GM23338 (cell line): ENCODE results near the gene ZFYVE16. TPM values are rescaled to one million over a fixed set of nuclear protein-coding genes. Genes with fewer than 3 reads are reported as not detected.

ENCODE experiments used
- ATAC-seq: fragments of 200-7000 bp; cut with Tn5 transposase; 3 replicates; pipeline ENCODE4 v1.9.1; 2020
- DNase-seq: peaks from one replicate; pipeline ENCODE4 v3.0.0-alpha.2; 2015; ENCODE audit warnings: low spot score
- H2AFZ ChIP-seq: fragments of 200-600 bp; sonication (generic); 2 replicates; pipeline ENCODE4 v1.8.0; 2016; ENCODE audit warnings: antibody characterized with exemption, mild to moderate bottlenecking, moderate library complexity
- H3F3A ChIP-seq: fragments of 200-600 bp; sonication (generic); replicated peaks from 2 replicates; pipeline ENCODE4 v1.8.0; 2017; ENCODE audit warnings: antibody characterized with exemption, mixed run types, low read depth
- H3K27ac ChIP-seq: fragments of 200-600 bp; sonication (generic); 2 replicates; pipeline ENCODE4 v1.6.1; 2016; ENCODE audit warnings: low read depth
- H3K27me3 ChIP-seq: fragments of 200-600 bp; sonication (generic); 2 replicates; pipeline ENCODE4 v1.8.0; 2016; ENCODE audit warnings: mild to moderate bottlenecking, mixed run types, moderate library complexity; ENCODE audit not compliant: insufficient read depth
- H3K36me3 ChIP-seq: fragments of 200-600 bp; sonication (generic); 2 replicates; pipeline ENCODE4 v1.8.0; 2016; ENCODE audit warnings: mild to moderate bottlenecking; ENCODE audit not compliant: insufficient read depth
- H3K4me1 ChIP-seq: fragments of 200-600 bp; sonication (generic); 2 replicates; pipeline ENCODE4 v1.8.0; 2016; ENCODE audit warnings: mild to moderate bottlenecking, moderate library complexity; ENCODE audit not compliant: insufficient read depth
- H3K4me2 ChIP-seq: fragments of 200-600 bp; sonication (generic); 2 replicates; pipeline ENCODE4 v1.7.1; 2017; ENCODE audit warnings: mixed run types
- H3K4me3 ChIP-seq: fragments of 200-600 bp; sonication (generic); 2 replicates; pipeline ENCODE4 v1.6.1; 2016; ENCODE audit warnings: mixed run types
- H3K79me2 ChIP-seq: fragments of 200-600 bp; sonication (generic); replicated peaks from 2 replicates; pipeline ENCODE4 v1.8.0; 2017; ENCODE audit warnings: mild to moderate bottlenecking; ENCODE audit not compliant: insufficient read depth
- H3K9me2 ChIP-seq: fragments of 200-600 bp; sonication (generic); 2 replicates; pipeline ENCODE4 v1.8.0; 2017; ENCODE audit not compliant: insufficient read depth
- H4K20me1 ChIP-seq: fragments of 200-600 bp; sonication (generic); replicated peaks from 2 replicates; pipeline ENCODE4 v1.8.0; 2017; ENCODE audit warnings: mild to moderate bottlenecking; ENCODE audit not compliant: insufficient read depth
- H3K27ac Mint-ChIP-seq: 2 replicates; pipeline ENCODE4 v1.8.0; 2020; ENCODE audit warnings: inconsistent platforms, mild to moderate bottlenecking, moderate library complexity, mixed read lengths
- H3K27me3 Mint-ChIP-seq: 3 replicates; pipeline ENCODE4 v1.8.0; 2022; ENCODE audit warnings: low read depth, mild to moderate bottlenecking, moderate library complexity, mixed read lengths, inconsistent platforms; ENCODE audit not compliant: insufficient read depth, poor library complexity
- H3K36me3 Mint-ChIP-seq: 3 replicates; pipeline ENCODE4 v1.8.0; 2021; ENCODE audit warnings: low read depth, mild to moderate bottlenecking, inconsistent platforms, moderate library complexity, mixed read lengths
- H3K4me1 Mint-ChIP-seq: 3 replicates; pipeline ENCODE4 v1.8.0; 2020; ENCODE audit warnings: mild to moderate bottlenecking, inconsistent platforms, mixed read lengths
- H3K4me3 Mint-ChIP-seq: 3 replicates; pipeline ENCODE4 v1.8.0; 2021; ENCODE audit warnings: moderate library complexity, mild to moderate bottlenecking, inconsistent platforms, mixed read lengths
- H3K9me3 Mint-ChIP-seq: 3 replicates; pipeline ENCODE4 v1.8.0; 2020; ENCODE audit warnings: moderate library complexity, mild to moderate bottlenecking, inconsistent platforms, mixed read lengths
- EZH2phosphoT487 ChIP-seq: fragments of 200-600 bp; sonication (generic); IDR thresholded peaks from one replicate; pipeline ENCODE4 v1.8.1; 2018; ENCODE audit warnings: antibody characterized with exemption; ENCODE audit not compliant: unreplicated experiment
- NANOG ChIP-seq: IDR thresholded peaks from 2 replicates; pipeline ENCODE4 v1.6.1; 2016; ENCODE audit warnings: antibody characterized with exemption, borderline replicate concordance
- POLR2AphosphoS5 ChIP-seq: IDR thresholded peaks from 2 replicates; pipeline ENCODE4 v1.6.1; 2016; ENCODE audit warnings: antibody characterized with exemption, low read depth
- long read RNA-seq: library from polyadenylated mRNA; unstranded; transcript quantifications from one replicate; pipeline ENCODE4 v2.0.0, GENCODE V29; 2020; ENCODE audit not compliant: unreplicated experiment
- polyA plus RNA-seq: library from polyadenylated mRNA; unstranded; fragments of >200 nt; fragmentation: Nextera tagmentation; extraction: Ambion mirVana; gene quantifications from 2 replicates; pipeline ENCODE4 v1.2.1, GENCODE V29; 2016
- total RNA-seq: library from RNA; depleted of rRNA; stranded (reverse); fragments of >200 nt; shearing (Covaris generic); gene quantifications from 2 replicates; pipeline ENCODE4 v1.2.3, GENCODE V29; 2014; rRNA removed
- TF ChIP-seq, protein P1 (sequence below): IDR thresholded peaks from 2 replicates; pipeline ENCODE4 v1.6.1; 2016; ENCODE audit warnings: antibody characterized with exemption
- TF ChIP-seq, protein P2 (sequence below): fragments of 250-450 bp; sonication (Bioruptor Pico); IDR thresholded peaks from 2 replicates; pipeline ENCODE4 v1.5.0; 2020; ENCODE audit warnings: mild to moderate bottlenecking, moderate library complexity
- TF ChIP-seq, protein P3 (sequence below), 2 experiments: fragments of 200-600 bp in 1 of 2; sonication (generic) in 1 of 2; conservative IDR thresholded peaks; 2 replicates each; pipeline versions ENCODE4 v1.5.1 to v1.6.1; 2016 to 2017; ENCODE audit warnings: antibody characterized with exemption in 2 of 2, low read depth in 2 of 2, mild to moderate bottlenecking in 2 of 2, moderate library complexity in 1 of 2
- TF ChIP-seq, protein P4 (sequence below): IDR thresholded peaks from one replicate; pipeline ENCODE4 v1.6.1; 2018; ENCODE audit warnings: antibody characterized with exemption; ENCODE audit not compliant: unreplicated experiment

ZFYVE16 gene
- 24.2 and 24.7 TPM in 2 replicates for total RNA-seq
- 23.0 and 26.6 TPM in 2 replicates for polyA plus RNA-seq
- long read RNA-seq, partial matches to known transcripts = 9 of 10 reads
- long read RNA-seq, other reads (novel, unspliced or antisense) = 1 of 10 reads

DNA sequence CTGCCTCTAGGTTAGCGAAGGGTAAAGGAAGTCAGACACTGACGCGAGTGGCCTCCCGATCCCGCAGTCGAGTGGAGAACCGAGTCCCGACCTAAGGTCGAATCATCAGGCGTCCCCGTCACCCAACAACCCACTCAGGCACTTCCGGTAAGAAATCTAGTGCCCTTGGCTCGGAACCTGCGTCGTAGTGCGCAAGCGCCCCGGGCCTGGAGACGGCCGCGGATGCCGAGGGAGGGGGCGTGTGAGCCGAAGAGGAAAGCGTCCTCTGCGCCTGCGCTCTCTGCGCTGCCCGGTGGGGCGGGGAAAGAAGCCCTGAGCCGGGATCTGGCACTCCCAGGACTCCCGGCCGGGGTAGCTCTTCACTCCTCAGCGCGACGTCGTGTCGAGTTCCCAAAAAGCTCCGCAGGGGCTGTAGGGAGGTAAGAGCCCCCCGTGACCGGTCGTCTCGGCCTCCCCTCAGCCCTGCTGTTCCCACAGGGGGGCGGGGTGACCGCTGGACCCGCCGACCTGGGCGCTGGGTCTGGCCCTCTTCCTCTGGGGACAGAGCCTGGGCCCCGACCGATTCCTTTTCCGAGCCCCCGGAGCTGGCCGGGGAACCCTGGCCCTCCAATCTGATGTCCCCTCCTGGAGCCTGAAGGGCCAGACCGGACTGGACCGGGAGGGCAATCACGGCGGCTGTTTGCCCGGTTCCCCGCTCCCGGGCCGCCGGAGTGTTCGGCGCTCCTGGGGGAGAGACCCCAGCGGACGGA is at the start of gene ZFYVE16:
TSS of gene ZFYVE16 (plus strand) at position 330 of the 749 bp plus-strand sequence. CDS start 26,084 bp downstream, outside the sequence.
- H3K4me1 ChIP-seq = peaks cover 9% of the 10 kb centered on the region
- no peaks in the 10 kb centered on the region for H3F3A ChIP-seq
- peak within 1 kb of the TSS; percentile 82 for H3K27ac ChIP-seq
- DNase-seq = peak; percentile 98
- Mint-ChIP-seq H3K4me1 (peaks cover 11% of the 10 kb centered on the region), H3K27ac (peak within 1 kb of the TSS; percentile 95), H3K9me3 (0 out of 3 replicates have a peak, but pooled peaks cover 3% of the 10 kb centered on the region), H3K36me3 (peaks cover 12% of the 10 kb centered on the region; the same call in 2 of the 3 replicates), H3K4me3 (peak within 1 kb of the TSS; percentile 87), H3K27me3 (no peaks in the 10 kb centered on the region)
- H4K20me1 ChIP-seq = peaks cover 4% of the 10 kb centered on the region; the same call in 1 of the 2 replicates
- peak; percentile 92 for TF ChIP-seq POLR2AphosphoS5
- TF ChIP-seq, protein P1, sequence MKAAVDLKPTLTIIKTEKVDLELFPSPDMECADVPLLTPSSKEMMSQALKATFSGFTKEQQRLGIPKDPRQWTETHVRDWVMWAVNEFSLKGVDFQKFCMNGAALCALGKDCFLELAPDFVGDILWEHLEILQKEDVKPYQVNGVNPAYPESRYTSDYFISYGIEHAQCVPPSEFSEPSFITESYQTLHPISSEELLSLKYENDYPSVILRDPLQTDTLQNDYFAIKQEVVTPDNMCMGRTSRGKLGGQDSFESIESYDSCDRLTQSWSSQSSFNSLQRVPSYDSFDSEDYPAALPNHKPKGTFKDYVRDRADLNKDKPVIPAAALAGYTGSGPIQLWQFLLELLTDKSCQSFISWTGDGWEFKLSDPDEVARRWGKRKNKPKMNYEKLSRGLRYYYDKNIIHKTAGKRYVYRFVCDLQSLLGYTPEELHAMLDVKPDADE = peak; percentile 52; the same call in 1 of the 2 replicates
- TF ChIP-seq, protein P2, sequence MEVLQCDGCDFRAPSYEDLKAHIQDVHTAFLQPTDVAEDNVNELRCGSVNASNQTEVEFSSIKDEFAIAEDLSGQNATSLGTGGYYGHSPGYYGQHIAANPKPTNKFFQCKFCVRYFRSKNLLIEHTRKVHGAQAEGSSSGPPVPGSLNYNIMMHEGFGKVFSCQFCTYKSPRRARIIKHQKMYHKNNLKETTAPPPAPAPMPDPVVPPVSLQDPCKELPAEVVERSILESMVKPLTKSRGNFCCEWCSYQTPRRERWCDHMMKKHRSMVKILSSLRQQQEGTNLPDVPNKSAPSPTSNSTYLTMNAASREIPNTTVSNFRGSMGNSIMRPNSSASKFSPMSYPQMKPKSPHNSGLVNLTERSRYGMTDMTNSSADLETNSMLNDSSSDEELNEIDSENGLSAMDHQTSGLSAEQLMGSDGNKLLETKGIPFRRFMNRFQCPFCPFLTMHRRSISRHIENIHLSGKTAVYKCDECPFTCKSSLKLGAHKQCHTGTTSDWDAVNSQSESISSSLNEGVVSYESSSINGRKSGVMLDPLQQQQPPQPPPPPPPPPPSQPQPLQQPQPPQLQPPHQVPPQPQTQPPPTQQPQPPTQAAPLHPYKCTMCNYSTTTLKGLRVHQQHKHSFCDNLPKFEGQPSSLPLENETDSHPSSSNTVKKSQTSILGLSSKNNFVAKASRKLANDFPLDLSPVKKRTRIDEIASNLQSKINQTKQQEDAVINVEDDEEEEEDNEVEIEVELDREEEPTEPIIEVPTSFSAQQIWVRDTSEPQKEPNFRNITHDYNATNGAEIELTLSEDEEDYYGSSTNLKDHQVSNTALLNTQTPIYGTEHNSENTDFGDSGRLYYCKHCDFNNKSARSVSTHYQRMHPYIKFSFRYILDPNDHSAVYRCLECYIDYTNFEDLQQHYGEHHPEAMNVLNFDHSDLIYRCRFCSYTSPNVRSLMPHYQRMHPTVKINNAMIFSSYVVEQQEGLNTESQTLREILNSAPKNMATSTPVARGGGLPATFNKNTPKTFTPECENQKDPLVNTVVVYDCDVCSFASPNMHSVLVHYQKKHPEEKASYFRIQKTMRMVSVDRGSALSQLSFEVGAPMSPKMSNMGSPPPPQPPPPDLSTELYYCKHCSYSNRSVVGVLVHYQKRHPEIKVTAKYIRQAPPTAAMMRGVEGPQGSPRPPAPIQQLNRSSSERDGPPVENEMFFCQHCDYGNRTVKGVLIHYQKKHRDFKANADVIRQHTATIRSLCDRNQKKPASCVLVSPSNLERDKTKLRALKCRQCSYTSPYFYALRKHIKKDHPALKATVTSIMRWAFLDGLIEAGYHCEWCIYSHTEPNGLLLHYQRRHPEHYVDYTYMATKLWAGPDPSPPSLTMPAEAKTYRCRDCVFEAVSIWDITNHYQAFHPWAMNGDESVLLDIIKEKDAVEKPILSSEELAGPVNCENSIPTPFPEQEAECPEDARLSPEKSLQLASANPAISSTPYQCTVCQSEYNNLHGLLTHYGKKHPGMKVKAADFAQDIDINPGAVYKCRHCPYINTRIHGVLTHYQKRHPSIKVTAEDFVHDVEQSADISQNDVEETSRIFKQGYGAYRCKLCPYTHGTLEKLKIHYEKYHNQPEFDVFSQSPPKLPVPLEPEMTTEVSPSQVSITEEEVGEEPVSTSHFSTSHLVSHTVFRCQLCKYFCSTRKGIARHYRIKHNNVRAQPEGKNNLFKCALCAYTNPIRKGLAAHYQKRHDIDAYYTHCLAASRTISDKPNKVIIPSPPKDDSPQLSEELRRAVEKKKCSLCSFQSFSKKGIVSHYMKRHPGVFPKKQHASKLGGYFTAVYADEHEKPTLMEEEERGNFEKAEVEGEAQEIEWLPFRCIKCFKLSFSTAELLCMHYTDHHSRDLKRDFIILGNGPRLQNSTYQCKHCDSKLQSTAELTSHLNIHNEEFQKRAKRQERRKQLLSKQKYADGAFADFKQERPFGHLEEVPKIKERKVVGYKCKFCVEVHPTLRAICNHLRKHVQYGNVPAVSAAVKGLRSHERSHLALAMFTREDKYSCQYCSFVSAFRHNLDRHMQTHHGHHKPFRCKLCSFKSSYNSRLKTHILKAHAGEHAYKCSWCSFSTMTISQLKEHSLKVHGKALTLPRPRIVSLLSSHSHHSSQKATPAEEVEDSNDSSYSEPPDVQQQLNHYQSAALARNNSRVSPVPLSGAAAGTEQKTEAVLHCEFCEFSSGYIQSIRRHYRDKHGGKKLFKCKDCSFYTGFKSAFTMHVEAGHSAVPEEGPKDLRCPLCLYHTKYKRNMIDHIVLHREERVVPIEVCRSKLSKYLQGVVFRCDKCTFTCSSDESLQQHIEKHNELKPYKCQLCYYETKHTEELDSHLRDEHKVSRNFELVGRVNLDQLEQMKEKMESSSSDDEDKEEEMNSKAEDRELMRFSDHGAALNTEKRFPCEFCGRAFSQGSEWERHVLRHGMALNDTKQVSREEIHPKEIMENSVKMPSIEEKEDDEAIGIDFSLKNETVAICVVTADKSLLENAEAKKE (CRISPR knock-in tag) = no peak
- no peak for TF ChIP-seq EZH2phosphoT487
- TF ChIP-seq, protein P3, sequence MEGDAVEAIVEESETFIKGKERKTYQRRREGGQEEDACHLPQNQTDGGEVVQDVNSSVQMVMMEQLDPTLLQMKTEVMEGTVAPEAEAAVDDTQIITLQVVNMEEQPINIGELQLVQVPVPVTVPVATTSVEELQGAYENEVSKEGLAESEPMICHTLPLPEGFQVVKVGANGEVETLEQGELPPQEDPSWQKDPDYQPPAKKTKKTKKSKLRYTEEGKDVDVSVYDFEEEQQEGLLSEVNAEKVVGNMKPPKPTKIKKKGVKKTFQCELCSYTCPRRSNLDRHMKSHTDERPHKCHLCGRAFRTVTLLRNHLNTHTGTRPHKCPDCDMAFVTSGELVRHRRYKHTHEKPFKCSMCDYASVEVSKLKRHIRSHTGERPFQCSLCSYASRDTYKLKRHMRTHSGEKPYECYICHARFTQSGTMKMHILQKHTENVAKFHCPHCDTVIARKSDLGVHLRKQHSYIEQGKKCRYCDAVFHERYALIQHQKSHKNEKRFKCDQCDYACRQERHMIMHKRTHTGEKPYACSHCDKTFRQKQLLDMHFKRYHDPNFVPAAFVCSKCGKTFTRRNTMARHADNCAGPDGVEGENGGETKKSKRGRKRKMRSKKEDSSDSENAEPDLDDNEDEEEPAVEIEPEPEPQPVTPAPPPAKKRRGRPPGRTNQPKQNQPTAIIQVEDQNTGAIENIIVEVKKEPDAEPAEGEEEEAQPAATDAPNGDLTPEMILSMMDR (conservative IDR thresholded peaks at IDR 0.05; ENCODE audit: low read depth in 2 of 2) = no peak; a peak in 1 of 4 replicates
- TF ChIP-seq, protein P4, sequence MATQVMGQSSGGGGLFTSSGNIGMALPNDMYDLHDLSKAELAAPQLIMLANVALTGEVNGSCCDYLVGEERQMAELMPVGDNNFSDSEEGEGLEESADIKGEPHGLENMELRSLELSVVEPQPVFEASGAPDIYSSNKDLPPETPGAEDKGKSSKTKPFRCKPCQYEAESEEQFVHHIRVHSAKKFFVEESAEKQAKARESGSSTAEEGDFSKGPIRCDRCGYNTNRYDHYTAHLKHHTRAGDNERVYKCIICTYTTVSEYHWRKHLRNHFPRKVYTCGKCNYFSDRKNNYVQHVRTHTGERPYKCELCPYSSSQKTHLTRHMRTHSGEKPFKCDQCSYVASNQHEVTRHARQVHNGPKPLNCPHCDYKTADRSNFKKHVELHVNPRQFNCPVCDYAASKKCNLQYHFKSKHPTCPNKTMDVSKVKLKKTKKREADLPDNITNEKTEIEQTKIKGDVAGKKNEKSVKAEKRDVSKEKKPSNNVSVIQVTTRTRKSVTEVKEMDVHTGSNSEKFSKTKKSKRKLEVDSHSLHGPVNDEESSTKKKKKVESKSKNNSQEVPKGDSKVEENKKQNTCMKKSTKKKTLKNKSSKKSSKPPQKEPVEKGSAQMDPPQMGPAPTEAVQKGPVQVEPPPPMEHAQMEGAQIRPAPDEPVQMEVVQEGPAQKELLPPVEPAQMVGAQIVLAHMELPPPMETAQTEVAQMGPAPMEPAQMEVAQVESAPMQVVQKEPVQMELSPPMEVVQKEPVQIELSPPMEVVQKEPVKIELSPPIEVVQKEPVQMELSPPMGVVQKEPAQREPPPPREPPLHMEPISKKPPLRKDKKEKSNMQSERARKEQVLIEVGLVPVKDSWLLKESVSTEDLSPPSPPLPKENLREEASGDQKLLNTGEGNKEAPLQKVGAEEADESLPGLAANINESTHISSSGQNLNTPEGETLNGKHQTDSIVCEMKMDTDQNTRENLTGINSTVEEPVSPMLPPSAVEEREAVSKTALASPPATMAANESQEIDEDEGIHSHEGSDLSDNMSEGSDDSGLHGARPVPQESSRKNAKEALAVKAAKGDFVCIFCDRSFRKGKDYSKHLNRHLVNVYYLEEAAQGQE = peak; percentile 21
- no peak for TF ChIP-seq NANOG
- peak within 1 kb of the TSS; percentile 81 for H3K4me2 ChIP-seq
- no peaks in the 10 kb centered on the region for H3K9me2 ChIP-seq
- H3K79me2 ChIP-seq = peaks cover 43% of the 10 kb centered on the region
- H3K27me3 ChIP-seq = no peaks in the 10 kb centered on the region
- H3K36me3 ChIP-seq = no peaks in the 10 kb centered on the region
- peak; percentile 91 for ATAC-seq
- H3K4me3 ChIP-seq = peak within 1 kb of the TSS; percentile 80
- H2AFZ ChIP-seq = peak within 1 kb of the TSS; percentile 97
